ENCODE results near the gene MAOB. TPM values are rescaled to one million over a fixed set of nuclear protein-coding genes. Genes with fewer than 3 reads are reported as not detected.

The MAOB gene
- total RNA-seq, 1 experiment from 2014 or later = not detected

DNA sequence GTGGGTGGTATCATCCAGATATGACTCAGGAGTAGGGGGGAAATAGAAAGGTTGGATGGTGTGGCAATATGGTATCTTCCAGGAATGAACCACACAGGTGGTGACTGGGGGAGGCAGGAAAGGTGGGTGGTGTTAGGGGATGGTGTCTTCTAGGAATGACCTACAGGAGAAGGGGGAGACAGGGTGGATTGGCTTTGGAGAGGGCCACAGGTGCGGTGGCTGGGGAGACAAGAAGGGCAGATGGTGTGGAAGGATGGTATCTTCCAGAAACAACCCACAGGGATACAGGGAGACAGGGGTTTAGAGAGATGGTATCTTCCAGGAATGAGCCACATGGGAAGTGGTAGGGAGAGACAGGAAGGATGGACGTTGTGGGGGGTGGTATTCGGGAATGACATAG lies 162.2 kb downstream of the MAOB start:
- TF ChIP-seq EZH2 (IDR thresholded peaks at IDR 0.05; ENCODE audit: low read length, unreplicated experiment) (no peak), CTCF (conservative IDR thresholded peaks at IDR 0.05; ENCODE audit: low read depth, low read length) (no peak), EZH2phosphoT487 (IDR thresholded peaks at IDR 0.05; ENCODE audit: borderline replicate concordance, low read length) (no peak)
- Histone ChIP-seq H3F3A (ENCODE audit: low read length, unreplicated experiment) (no peaks in the 10 kb centered on the region), H3K4me2 (ENCODE audit: low read length) (no peak overlapping the region), H3K9me3 (ENCODE audit: low read length) (no peaks in the 10 kb centered on the region), H3K79me2 (ENCODE audit: low read length) (no peaks in the 10 kb centered on the region), H3K27ac (ENCODE audit: low read length) (no peak overlapping the region), H3K27me3 (ENCODE audit: low read length) (no peaks in the 10 kb centered on the region), H3K9me2 (replicated peaks; ENCODE audit: low read length) (no peaks in the 10 kb centered on the region), H2AFZ (ENCODE audit: low read length) (no peak overlapping the region), H3K4me1 (ENCODE audit: insufficient read depth, low read length) (no peaks in the 10 kb centered on the region; the same call in 1 of the 2 replicates), H4K20me1 (ENCODE audit: low read length) (no peaks in the 10 kb centered on the region), H3K9ac (ENCODE audit: low read length) (no peak overlapping the region), H3K4me3 (ENCODE audit: low read length) (no peak overlapping the region), H3K36me3 (ENCODE audit: low read depth, low read length) (no peaks in the 10 kb centered on the region)
- no TSS peak for BruUV-seq (replicated peaks)
- ChIA-PET POLR2A (ENCODE audit: unreplicated experiment) (no interaction called here), CTCF (no interaction called here)
- no peak for DNase-seq
- ATAC-seq = no peak
- intact Hi-C loops (cut with micrococcal nuclease) = no loop called here

GRCh38 chrX:43718956-43719355 lies 163.3 kb downstream of the MAOB start:
- Histone ChIP-seq H3K9me2 (replicated peaks; ENCODE audit: low read length) (no peaks in the 10 kb centered on the region), H3K9me3 (ENCODE audit: low read length) (no peaks in the 10 kb centered on the region), H3K27me3 (ENCODE audit: low read length) (no peaks in the 10 kb centered on the region), H3K4me1 (ENCODE audit: insufficient read depth, low read length) (no peaks in the 10 kb centered on the region; the same call in 1 of the 2 replicates), H3K4me3 (ENCODE audit: low read length) (no peak overlapping the region), H3K4me2 (ENCODE audit: low read length) (no peak overlapping the region), H4K20me1 (ENCODE audit: low read length) (no peaks in the 10 kb centered on the region), H3K36me3 (ENCODE audit: low read depth, low read length) (no peaks in the 10 kb centered on the region), H3K9ac (ENCODE audit: low read length) (no peak overlapping the region), H3F3A (ENCODE audit: low read length, unreplicated experiment) (no peaks in the 10 kb centered on the region), H3K27ac (ENCODE audit: low read length) (no peak overlapping the region), H2AFZ (ENCODE audit: low read length) (no peak overlapping the region), H3K79me2 (ENCODE audit: low read length) (no peaks in the 10 kb centered on the region)
- CTCF ChIA-PET = no interaction called here
- TF ChIP-seq EZH2phosphoT487 (IDR thresholded peaks at IDR 0.05; ENCODE audit: borderline replicate concordance, low read length) (no peak), CTCF (conservative IDR thresholded peaks at IDR 0.05; ENCODE audit: low read depth, low read length) (no peak), EZH2 (IDR thresholded peaks at IDR 0.05; ENCODE audit: low read length, unreplicated experiment) (no peak)
- POLR2A ChIA-PET (ENCODE audit: unreplicated experiment) = no interaction called here
- no TSS peak for BruUV-seq (replicated peaks)
- intact Hi-C loops (cut with micrococcal nuclease) = no loop called here
- DNase-seq (peak; percentile 57), ATAC-seq (no peak)

GRCh38 chrX:43718546-43718945 lies 163.7 kb downstream of the MAOB start:
- H3K4me3 ChIP-seq (ENCODE audit: low read length) = no peak overlapping the region
- no peaks in the 10 kb centered on the region for H4K20me1 ChIP-seq (ENCODE audit: low read length)
- H3K4me2 ChIP-seq (ENCODE audit: low read length) = no peak overlapping the region
- DNase-seq (peak; percentile 38), ATAC-seq (no peak)
- CTCF ChIA-PET = no interaction called here
- no peaks in the 10 kb centered on the region for H3K9me2 ChIP-seq (replicated peaks; ENCODE audit: low read length)
- no peak overlapping the region for H3K27ac ChIP-seq (ENCODE audit: low read length)
- TF ChIP-seq EZH2 (IDR thresholded peaks at IDR 0.05; ENCODE audit: low read length, unreplicated experiment) = no peak
- no peaks in the 10 kb centered on the region for H3K27me3 ChIP-seq (ENCODE audit: low read length)
- no peaks in the 10 kb centered on the region for H3K9me3 ChIP-seq (ENCODE audit: low read length)
- no peaks in the 10 kb centered on the region for H3K36me3 ChIP-seq (ENCODE audit: low read depth, low read length)
- no peaks in the 10 kb centered on the region for H3F3A ChIP-seq (ENCODE audit: low read length, unreplicated experiment)
- no peaks in the 10 kb centered on the region for H3K79me2 ChIP-seq (ENCODE audit: low read length)
- no peaks in the 10 kb centered on the region; the same call in 1 of the 2 replicates for H3K4me1 ChIP-seq (ENCODE audit: insufficient read depth, low read length)
- intact Hi-C loops (cut with micrococcal nuclease) = no loop called here
- no peak overlapping the region for H2AFZ ChIP-seq (ENCODE audit: low read length)
- BruUV-seq (replicated peaks) = no TSS peak
- no peak overlapping the region for H3K9ac ChIP-seq (ENCODE audit: low read length)
- POLR2A ChIA-PET (ENCODE audit: unreplicated experiment) = no interaction called here

All from PC-3 (cell line).